Uterus (tissue), 2 donors: ENCODE measurements around the gene OPN4.

ENCODE experiments used
- CTCF ChIP-seq, 4 experiments: fragments of 200-600 bp in 2 of 4; fragments of 450-650 bp in 2 of 4; sonication (generic) in 2 of 4; IDR thresholded peaks; one replicate each; pipeline ENCODE4 v1.5.1; 2016 to 2019; ENCODE audit warnings: antibody characterized with exemption in 4 of 4, mild to moderate bottlenecking in 2 of 4, moderate library complexity in 1 of 4
- POLR2A ChIP-seq, 2 donors: fragments of 450-650 bp; IDR thresholded peaks; one replicate each; pipeline ENCODE4 v1.6.1; 2016; ENCODE audit warnings: antibody characterized with exemption in 2 of 2, mild to moderate bottlenecking in 1 of 2, moderate library complexity in 1 of 2

- TF ChIP-seq CTCF (IDR thresholded peaks at IDR 0.05), result no peak
- no peak for TF ChIP-seq POLR2A (IDR thresholded peaks at IDR 0.05)
Observed at GRCh38 chr10:86677374-86677773, 23.0 kb downstream of the OPN4 start.
